ENCODE measurements around the gene SLC6A14.

- no peak for TF ChIP-seq CTCF (conservative IDR thresholded peaks at IDR 0.05 in 1 of 2, IDR thresholded peaks at IDR 0.05 in 1 of 2; ENCODE audit: low read depth in 1 of 2, low read length in 2 of 2)
- no peak for TF ChIP-seq EZH2 (IDR thresholded peaks at IDR 0.05; ENCODE audit: low read length, missing control alignments)
Measured at GRCh38 chrX:116449156-116449555, 12.8 kb downstream of the SLC6A14 start.

Measured in fibroblast of lung (primary cell).